ENCODE results near the gene ACSBG1. TPM values are rescaled to one million over a fixed set of nuclear protein-coding genes. Genes with fewer than 3 reads are reported as not detected.

Gene ACSBG1
- total RNA-seq, 1 donor from 2014 or later: not detected

DNA sequence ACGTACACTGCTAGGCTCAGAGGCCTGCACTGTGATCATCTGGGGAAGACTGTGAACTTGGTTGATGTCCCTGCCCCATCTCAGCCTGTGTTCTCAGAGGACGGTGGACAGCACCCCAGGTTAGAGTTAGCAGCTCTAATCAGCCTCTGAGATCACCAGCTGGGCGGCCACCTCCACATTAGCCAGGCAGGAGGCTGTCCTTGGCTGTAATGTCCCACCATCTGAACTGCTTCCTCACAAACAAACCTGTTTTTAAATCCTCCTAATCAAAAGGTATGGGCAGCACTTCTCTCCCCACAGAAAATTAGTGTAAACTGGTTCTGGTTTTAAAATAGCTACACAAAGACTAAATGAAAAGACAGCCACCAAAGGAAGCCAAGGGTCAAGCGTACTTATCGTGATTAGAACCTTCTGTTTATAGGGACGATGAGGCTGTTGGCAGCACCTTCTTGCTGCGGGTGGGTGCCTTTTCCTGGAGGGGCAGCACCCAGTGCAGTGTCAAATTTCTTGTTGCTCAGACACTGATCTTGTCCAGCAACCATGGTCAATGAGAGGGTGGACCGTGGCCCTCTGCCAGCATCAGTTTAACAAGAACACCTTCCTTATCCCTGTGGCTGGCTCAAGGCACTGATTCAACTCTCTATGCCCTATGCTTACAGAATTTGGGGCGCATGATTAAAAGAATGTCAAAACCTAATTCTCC, 24.6 kb downstream of the ACSBG1 start:
- H3K4me3 Mint-ChIP-seq (ENCODE audit: low read depth): no peak overlapping the region
- H3K9me3 Mint-ChIP-seq (ENCODE audit: low read depth): no peaks in the 10 kb centered on the region
- H3K27ac Mint-ChIP-seq: no peak overlapping the region
- peaks cover 20% of the 10 kb centered on the region for H3K4me1 Mint-ChIP-seq (ENCODE audit: low read depth)
- TF ChIP-seq, protein P1, sequence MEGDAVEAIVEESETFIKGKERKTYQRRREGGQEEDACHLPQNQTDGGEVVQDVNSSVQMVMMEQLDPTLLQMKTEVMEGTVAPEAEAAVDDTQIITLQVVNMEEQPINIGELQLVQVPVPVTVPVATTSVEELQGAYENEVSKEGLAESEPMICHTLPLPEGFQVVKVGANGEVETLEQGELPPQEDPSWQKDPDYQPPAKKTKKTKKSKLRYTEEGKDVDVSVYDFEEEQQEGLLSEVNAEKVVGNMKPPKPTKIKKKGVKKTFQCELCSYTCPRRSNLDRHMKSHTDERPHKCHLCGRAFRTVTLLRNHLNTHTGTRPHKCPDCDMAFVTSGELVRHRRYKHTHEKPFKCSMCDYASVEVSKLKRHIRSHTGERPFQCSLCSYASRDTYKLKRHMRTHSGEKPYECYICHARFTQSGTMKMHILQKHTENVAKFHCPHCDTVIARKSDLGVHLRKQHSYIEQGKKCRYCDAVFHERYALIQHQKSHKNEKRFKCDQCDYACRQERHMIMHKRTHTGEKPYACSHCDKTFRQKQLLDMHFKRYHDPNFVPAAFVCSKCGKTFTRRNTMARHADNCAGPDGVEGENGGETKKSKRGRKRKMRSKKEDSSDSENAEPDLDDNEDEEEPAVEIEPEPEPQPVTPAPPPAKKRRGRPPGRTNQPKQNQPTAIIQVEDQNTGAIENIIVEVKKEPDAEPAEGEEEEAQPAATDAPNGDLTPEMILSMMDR (IDR thresholded peaks at IDR 0.05; ENCODE audit: unreplicated experiment): no peak
- no peaks in the 10 kb centered on the region for H3K36me3 Mint-ChIP-seq (ENCODE audit: insufficient read depth)
- peaks cover under 1% of the 10 kb centered on the region for H3K27me3 Mint-ChIP-seq
- peak; percentile 6 for DNase-seq (ENCODE audit: low spot score, unreplicated experiment)

DNA sequence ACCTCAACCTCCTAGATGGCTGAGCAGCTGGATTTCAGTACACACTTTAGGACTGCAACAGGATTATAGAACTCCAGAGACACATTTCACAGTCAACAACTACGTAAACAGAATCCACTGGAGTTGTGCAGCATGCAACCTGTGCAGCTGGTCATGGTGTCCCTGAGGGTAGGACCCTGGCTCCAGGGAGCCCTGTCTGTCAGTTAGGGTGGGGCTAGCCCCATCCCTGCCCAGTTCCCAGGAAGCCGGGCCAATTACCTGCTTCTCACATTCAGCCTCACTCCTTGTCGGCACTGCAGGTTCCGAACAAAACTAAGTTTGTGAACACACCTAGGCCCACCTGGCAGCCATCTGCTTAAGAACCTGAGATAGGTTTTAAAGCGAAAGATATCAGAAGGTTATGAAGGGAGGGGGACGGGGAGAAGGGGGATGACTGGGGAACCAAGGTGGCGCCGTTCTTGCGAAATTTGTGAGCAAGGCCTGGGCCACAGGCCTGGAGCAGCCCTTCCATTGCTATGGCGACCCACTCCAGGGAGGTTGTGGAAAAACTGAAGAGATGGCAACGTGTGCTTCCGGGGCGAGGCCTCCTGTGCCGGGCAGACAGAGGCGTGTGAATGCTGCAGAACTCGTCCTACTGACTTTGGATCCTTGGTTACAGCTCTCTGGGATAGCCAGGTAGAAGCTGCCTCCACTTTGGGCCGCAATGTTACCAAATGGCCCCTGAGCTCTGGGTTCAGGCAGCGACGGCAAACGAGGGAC, 25.3 kb downstream of the ACSBG1 start:
- H3K9me3 Mint-ChIP-seq (ENCODE audit: low read depth): no peaks in the 10 kb centered on the region
- no peak overlapping the region for H3K4me3 Mint-ChIP-seq (ENCODE audit: low read depth)
- H3K27me3 Mint-ChIP-seq: no peaks in the 10 kb centered on the region
- TF ChIP-seq, protein P1 (IDR thresholded peaks at IDR 0.05; ENCODE audit: unreplicated experiment): no peak
- no peak overlapping the region for H3K27ac Mint-ChIP-seq
- H3K36me3 Mint-ChIP-seq (ENCODE audit: insufficient read depth): no peaks in the 10 kb centered on the region
- DNase-seq (ENCODE audit: low spot score, unreplicated experiment): peak; percentile 4
- peaks cover 20% of the 10 kb centered on the region for H3K4me1 Mint-ChIP-seq (ENCODE audit: low read depth)

DNA sequence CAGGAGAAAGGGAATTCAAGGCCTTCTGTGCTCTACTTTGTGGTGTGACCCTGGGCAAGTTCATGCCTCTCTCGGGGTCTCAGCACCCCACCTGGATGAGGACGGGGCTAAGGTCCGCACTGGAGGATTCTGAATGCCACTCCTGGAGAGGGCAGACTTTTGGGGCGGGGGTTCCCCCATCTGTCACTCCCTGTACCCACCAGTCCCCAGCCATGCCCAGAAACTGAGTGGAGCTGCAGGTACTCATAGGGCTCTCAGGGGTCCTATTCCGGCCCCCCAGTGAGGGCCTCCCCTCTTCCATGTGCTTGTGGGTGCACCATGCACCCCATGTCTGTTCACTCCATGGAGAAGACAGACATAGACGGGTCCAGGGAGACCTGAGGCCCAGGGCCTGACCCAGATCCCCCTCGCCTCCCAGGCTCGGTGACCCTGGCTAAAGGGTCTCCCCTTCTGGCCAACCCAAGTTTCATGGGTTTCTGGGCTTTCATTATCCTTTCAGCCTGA, 26.0 kb downstream of the ACSBG1 start:
- TF ChIP-seq, protein P1 (IDR thresholded peaks at IDR 0.05; ENCODE audit: unreplicated experiment): no peak
- peaks cover 22% of the 10 kb centered on the region for H3K4me1 Mint-ChIP-seq (ENCODE audit: low read depth)
- H3K4me3 Mint-ChIP-seq (ENCODE audit: low read depth): no peak overlapping the region
- no peak for DNase-seq (ENCODE audit: low spot score, unreplicated experiment)
- H3K27ac Mint-ChIP-seq: no peak overlapping the region
- H3K36me3 Mint-ChIP-seq (ENCODE audit: insufficient read depth): no peaks in the 10 kb centered on the region
- peaks cover 3% of the 10 kb centered on the region for H3K27me3 Mint-ChIP-seq
- no peaks in the 10 kb centered on the region for H3K9me3 Mint-ChIP-seq (ENCODE audit: low read depth)

- Mint-ChIP-seq H3K36me3 (ENCODE audit: insufficient read depth) (no peaks in the 10 kb centered on the region), H3K4me1 (ENCODE audit: low read depth) (peaks cover 22% of the 10 kb centered on the region), H3K27ac (peak overlapping the region; percentile 73), H3K9me3 (ENCODE audit: low read depth) (no peaks in the 10 kb centered on the region), H3K27me3 (peaks cover 7% of the 10 kb centered on the region), H3K4me3 (ENCODE audit: low read depth) (no peak overlapping the region)
- TF ChIP-seq, protein P1 (IDR thresholded peaks at IDR 0.05; ENCODE audit: unreplicated experiment): no peak
- DNase-seq (ENCODE audit: low spot score, unreplicated experiment): no peak
Measured at GRCh38 chr15:78207641-78208340, 26.6 kb downstream of the ACSBG1 start.

GRCh38 chr15:78207110-78207458, 27.3 kb downstream of the ACSBG1 start:
- peak overlapping the region; percentile 64 for H3K27ac Mint-ChIP-seq
- H3K9me3 Mint-ChIP-seq (ENCODE audit: low read depth): no peaks in the 10 kb centered on the region
- H3K4me1 Mint-ChIP-seq (ENCODE audit: low read depth): peaks cover 22% of the 10 kb centered on the region
- H3K4me3 Mint-ChIP-seq (ENCODE audit: low read depth): no peak overlapping the region
- no peak for DNase-seq (ENCODE audit: low spot score, unreplicated experiment)
- TF ChIP-seq, protein P1 (IDR thresholded peaks at IDR 0.05; ENCODE audit: unreplicated experiment): no peak
- H3K27me3 Mint-ChIP-seq: peaks cover 10% of the 10 kb centered on the region
- no peaks in the 10 kb centered on the region for H3K36me3 Mint-ChIP-seq (ENCODE audit: insufficient read depth)
